DND-41 (cell line): ENCODE data around the gene SCMH1.

Source experiments
- CTCF ChIP-seq: IDR thresholded peaks from 2 replicates; pipeline ENCODE4 v1.5.1; 2012; ENCODE audit warnings: borderline replicate concordance, low read length, moderate library complexity, mild to moderate bottlenecking; ENCODE audit not compliant: poor library complexity, severe bottlenecking; ENCODE audit errors: extremely low read depth
- EZH2 ChIP-seq: IDR thresholded peaks from 3 replicates; pipeline ENCODE4 v1.6.1; 2012; ENCODE audit warnings: borderline replicate concordance, low read depth, mild to moderate bottlenecking, moderate library complexity, low read length, inconsistent platforms; ENCODE audit not compliant: severe bottlenecking

DNA sequence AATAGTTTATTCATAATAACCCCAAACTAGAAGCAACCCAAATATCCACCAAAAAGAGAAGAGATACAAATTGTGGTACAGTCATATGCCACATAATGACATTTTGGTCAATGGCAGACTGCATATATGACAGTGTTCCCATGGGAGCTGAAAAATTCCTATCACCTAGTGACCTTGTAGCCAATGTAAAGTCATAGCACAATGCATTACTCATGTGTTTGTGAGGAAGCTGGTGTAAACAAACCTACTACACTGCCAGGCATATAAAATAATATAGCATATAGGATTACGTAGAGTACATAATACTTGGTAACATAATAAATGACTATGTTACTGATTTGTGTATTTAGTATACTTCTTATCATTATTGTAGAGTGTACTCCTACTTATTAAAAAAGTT lies 191.1 kb downstream of the SCMH1 start:
- TF ChIP-seq CTCF, result no peak
- no peak for TF ChIP-seq EZH2
